ENCODE data around the gene RTTN. TPM values are rescaled to one million over a fixed set of nuclear protein-coding genes. Genes with fewer than 3 reads are reported as not detected.

Gene RTTN
- total RNA-seq, 1 experiment from 2014 or later: 16.9 TPM

- Histone ChIP-seq H3K36me3 (ENCODE audit: control insufficient read depth, insufficient read depth, low read length) (no peaks in the 10 kb centered on the region; the same call in 1 of the 2 replicates), H3K9me3 (ENCODE audit: control insufficient read depth, insufficient read depth, low read depth, low read length) (no peaks in the 10 kb centered on the region), H3K4me3 (ENCODE audit: low read depth in 2 of 2, low read length in 2 of 2) (no peak overlapping the region), H3K27me3 (ENCODE audit: control insufficient read depth, insufficient read depth, low read length) (no peaks in the 10 kb centered on the region), H3K4me1 (ENCODE audit: control insufficient read depth, insufficient read depth, low read length) (no peaks in the 10 kb centered on the region), H3K27ac (ENCODE audit: low read length) (no peak overlapping the region)
- no peak for DNase-seq (ENCODE audit: low read depth, low spot score)
- BruUV-seq (replicated peaks): no TSS peak
- TF ChIP-seq SIN3A (IDR thresholded peaks at IDR 0.05; ENCODE audit: borderline replicate concordance, insufficient read depth, low read depth, low read length): no peak
- no peak for TF ChIP-seq REST (IDR thresholded peaks at IDR 0.05; ENCODE audit: insufficient read depth in 1 of 2, low read depth in 2 of 2, low read length in 1 of 2)
- no peak for TF ChIP-seq CTCF (IDR thresholded peaks at IDR 0.05)
- no peak for TF ChIP-seq TCF7L2 (IDR thresholded peaks at IDR 0.05; ENCODE audit: low read depth, low read length)
- no peak for TF ChIP-seq POLR2AphosphoS5 (IDR thresholded peaks at IDR 0.05; ENCODE audit: low read depth, low read length)
- intact Hi-C loops (cut with micrococcal nuclease; ENCODE audit: unreplicated experiment) (no loop called here), in situ Hi-C loops (cut with HindIII; ENCODE audit: low pct_unique_long_range_greater_than_20kb, low sequenced_read_pairs) (no loop called here)
- no peak for ATAC-seq
- POLR2A ChIA-PET: no interaction called here
- CTCF ChIA-PET: no interaction called here
Measured at GRCh38 chr18:69999656-70000055, 205.8 kb downstream of the RTTN start.

DNA sequence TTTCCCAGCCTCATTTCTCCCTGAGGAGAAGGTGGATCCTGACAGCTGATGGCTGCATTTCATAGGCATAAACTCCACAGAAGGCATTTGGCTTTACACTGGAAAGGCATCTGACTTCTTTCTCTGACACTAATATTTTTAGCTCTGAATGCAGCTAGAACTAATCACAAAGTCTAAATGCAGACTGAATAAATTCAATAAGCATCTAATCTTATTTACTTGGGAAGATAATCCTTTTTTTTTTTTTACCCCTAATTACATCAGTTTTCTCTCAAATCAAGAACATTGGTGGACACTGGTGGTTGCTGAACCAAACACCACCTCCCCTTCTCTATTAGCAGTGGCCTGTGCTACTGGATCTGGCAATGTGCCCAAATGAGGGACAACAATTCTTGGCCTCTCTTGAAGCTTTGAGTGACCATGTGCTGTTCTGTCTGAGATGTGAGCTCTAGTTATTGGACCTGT is 206.9 kb downstream of the RTTN start:
- no peak for DNase-seq (ENCODE audit: low read depth, low spot score)
- BruUV-seq (replicated peaks): no TSS peak
- ChIA-PET POLR2A (no interaction called here), CTCF (no interaction called here)
- H3K9me3 ChIP-seq (ENCODE audit: control insufficient read depth, insufficient read depth, low read depth, low read length): no peaks in the 10 kb centered on the region
- no peak overlapping the region for H3K4me3 ChIP-seq (ENCODE audit: low read depth in 2 of 2, low read length in 2 of 2)
- intact Hi-C loops (cut with micrococcal nuclease; ENCODE audit: unreplicated experiment) (no loop called here), in situ Hi-C loops (cut with HindIII; ENCODE audit: low pct_unique_long_range_greater_than_20kb, low sequenced_read_pairs) (no loop called here)
- no peaks in the 10 kb centered on the region for H3K27me3 ChIP-seq (ENCODE audit: control insufficient read depth, insufficient read depth, low read length)
- H3K4me1 ChIP-seq (ENCODE audit: control insufficient read depth, insufficient read depth, low read length): no peaks in the 10 kb centered on the region
- no peak for TF ChIP-seq SIN3A (IDR thresholded peaks at IDR 0.05; ENCODE audit: borderline replicate concordance, insufficient read depth, low read depth, low read length)
- TF ChIP-seq CTCF (IDR thresholded peaks at IDR 0.05): no peak
- no peak for TF ChIP-seq TCF7L2 (IDR thresholded peaks at IDR 0.05; ENCODE audit: low read depth, low read length)
- no peak for TF ChIP-seq POLR2AphosphoS5 (IDR thresholded peaks at IDR 0.05; ENCODE audit: low read depth, low read length)
- no peak for TF ChIP-seq REST (IDR thresholded peaks at IDR 0.05; ENCODE audit: insufficient read depth in 1 of 2, low read depth in 2 of 2, low read length in 1 of 2)
- H3K27ac ChIP-seq (ENCODE audit: low read length): no peak overlapping the region
- ATAC-seq: no peak
- H3K36me3 ChIP-seq (ENCODE audit: control insufficient read depth, insufficient read depth, low read length): no peaks in the 10 kb centered on the region; the same call in 1 of the 2 replicates
